ENCODE data around the gene ADCY9. TPM values are rescaled to one million over a fixed set of nuclear protein-coding genes. Genes with fewer than 3 reads are reported as not detected.
"Not testable (repeated sequence)": the region's sequence is repeated elsewhere in the genome, so short reads cannot be mapped to it uniquely, and the experiment has no call there.

The ADCY9 gene
- polyA plus RNA-seq, 3 donors, result 0.44 to 9.3 (median 0.67) TPM

DNA sequence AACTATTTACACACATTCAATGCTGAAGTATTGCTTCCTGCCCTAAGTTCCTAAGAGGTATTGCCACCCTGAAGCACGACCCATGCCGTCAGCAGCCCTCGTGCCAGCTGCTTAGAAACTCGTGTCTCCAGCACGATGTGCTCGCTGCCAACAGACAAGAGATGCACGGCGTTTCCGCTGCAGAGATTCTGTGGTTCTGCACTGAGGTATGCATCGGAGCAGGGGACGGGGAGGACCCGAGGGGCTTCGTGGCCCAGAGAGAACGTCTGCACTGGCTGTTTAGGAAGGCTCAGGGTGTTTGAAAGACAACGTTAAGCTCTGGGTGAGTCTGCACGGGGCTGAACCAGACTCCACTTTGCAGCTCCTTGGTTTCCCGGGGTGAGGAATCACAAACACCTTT, 153.0 kb downstream of the ADCY9 start:
- peak overlapping the region; percentile 24 for H3K9ac ChIP-seq (ENCODE audit: insufficient read depth, low read length, poor library complexity, severe bottlenecking)
- peak overlapping the region in 1 of 2 donors; percentile 3 for H3K27ac ChIP-seq (ENCODE audit: low read depth in 1 of 2, low read length in 2 of 2)
- WGBS (ENCODE audit: insufficient coverage), result 25% methylated on average over 15 of the region's 17 CpGs
- no peaks in the 10 kb centered on the region for H3K79me2 ChIP-seq (ENCODE audit: insufficient read depth, low read length)
- peaks cover 24 to 34% of the 10 kb centered on the region in 2 donors for H3K4me1 ChIP-seq (ENCODE audit: control insufficient read depth in 1 of 2, insufficient read depth in 2 of 2, low read length in 2 of 2)
- H4K20me1 ChIP-seq (ENCODE audit: insufficient read depth, low read length), result no peaks in the 10 kb centered on the region
- no peak overlapping the region for H3K4me2 ChIP-seq (replicated peaks; ENCODE audit: extremely low read depth, low read length, poor library complexity, severe bottlenecking)
- peaks cover 28 to 31% of the 10 kb centered on the region in 2 donors for H3K36me3 Mint-ChIP-seq
- no peak overlapping the region for H3K4me3 ChIP-seq (replicated peaks in 1 of 3; ENCODE audit: low read depth in 2 of 3, low read length in 3 of 3)
- H2AFZ ChIP-seq (ENCODE audit: insufficient read depth, low read depth, low read length, poor library complexity, severe bottlenecking), result no peak overlapping the region
- peaks cover 0 to 4% of the 10 kb centered on the region in 2 donors for H3K27me3 ChIP-seq (ENCODE audit: control insufficient read depth in 2 of 2, insufficient read depth in 2 of 2, low read length in 2 of 2)
- peaks cover 3 to 12% (median 10%) of the 10 kb centered on the region in 7 donors for H3K9me3 Mint-ChIP-seq
- TF ChIP-seq, protein P1, sequence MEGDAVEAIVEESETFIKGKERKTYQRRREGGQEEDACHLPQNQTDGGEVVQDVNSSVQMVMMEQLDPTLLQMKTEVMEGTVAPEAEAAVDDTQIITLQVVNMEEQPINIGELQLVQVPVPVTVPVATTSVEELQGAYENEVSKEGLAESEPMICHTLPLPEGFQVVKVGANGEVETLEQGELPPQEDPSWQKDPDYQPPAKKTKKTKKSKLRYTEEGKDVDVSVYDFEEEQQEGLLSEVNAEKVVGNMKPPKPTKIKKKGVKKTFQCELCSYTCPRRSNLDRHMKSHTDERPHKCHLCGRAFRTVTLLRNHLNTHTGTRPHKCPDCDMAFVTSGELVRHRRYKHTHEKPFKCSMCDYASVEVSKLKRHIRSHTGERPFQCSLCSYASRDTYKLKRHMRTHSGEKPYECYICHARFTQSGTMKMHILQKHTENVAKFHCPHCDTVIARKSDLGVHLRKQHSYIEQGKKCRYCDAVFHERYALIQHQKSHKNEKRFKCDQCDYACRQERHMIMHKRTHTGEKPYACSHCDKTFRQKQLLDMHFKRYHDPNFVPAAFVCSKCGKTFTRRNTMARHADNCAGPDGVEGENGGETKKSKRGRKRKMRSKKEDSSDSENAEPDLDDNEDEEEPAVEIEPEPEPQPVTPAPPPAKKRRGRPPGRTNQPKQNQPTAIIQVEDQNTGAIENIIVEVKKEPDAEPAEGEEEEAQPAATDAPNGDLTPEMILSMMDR (IDR thresholded peaks at IDR 0.05), result no peak
- DNase-seq, result peak; percentile 51 to 84 (median 60)
- H3K27ac Mint-ChIP-seq, result peak overlapping the region; percentile 74 to 93 (median 82)
- peaks cover 12 to 18% of the 10 kb centered on the region in 2 donors for H3K36me3 ChIP-seq (replicated peaks in 1 of 2; ENCODE audit: control insufficient read depth in 1 of 2, insufficient read depth in 2 of 2, low read length in 2 of 2)
- peaks cover 0 to 13% of the 10 kb centered on the region in 2 donors for H3K9me3 ChIP-seq (replicated peaks in 1 of 2; ENCODE audit: control insufficient read depth in 1 of 2, insufficient read depth in 1 of 2, low read length in 2 of 2)
- H3K4me1 Mint-ChIP-seq, result peaks cover 32% of the 10 kb centered on the region
- peaks cover 15 to 27% (median 17%) of the 10 kb centered on the region in 3 donors for H3K27me3 Mint-ChIP-seq (ENCODE audit: low read depth in 3 of 3)
- intact Hi-C loops (cut with micrococcal nuclease), result loop anchor here in 1 of 2 donors (5.0 kb wide), 1 partner anchor 54 kb away; no protein-coding TSS in a partner anchor
- peak overlapping the region in 1 of 2 donors; percentile 74 for H3K4me3 Mint-ChIP-seq

DNA sequence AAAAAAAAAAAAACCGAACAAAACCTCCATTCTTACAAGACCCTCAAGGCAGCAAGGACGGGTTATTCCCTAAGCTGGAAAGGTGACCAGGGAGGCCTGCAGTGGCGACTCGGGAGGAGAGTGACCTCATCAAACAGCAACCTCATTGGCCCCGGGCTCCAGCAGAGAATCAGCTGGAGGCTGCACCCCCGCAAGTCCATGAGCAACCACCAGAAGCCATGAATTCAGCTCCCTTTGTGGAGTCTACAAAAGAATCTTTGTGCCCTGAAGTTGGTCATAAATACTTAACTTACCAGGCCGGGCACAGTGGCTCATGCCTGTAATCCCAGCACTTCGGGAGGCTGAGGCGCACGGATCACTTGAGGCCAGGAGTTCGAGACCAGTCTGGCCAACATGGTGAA, 154.8 kb downstream of the ADCY9 start:
- peaks cover 0 to 19% of the 10 kb centered on the region in 2 donors for H3K27me3 ChIP-seq (ENCODE audit: control insufficient read depth in 2 of 2, insufficient read depth in 2 of 2, low read length in 2 of 2)
- peaks cover 0 to 8% of the 10 kb centered on the region in 2 donors for H3K9me3 ChIP-seq (replicated peaks in 1 of 2; ENCODE audit: control insufficient read depth in 1 of 2, insufficient read depth in 1 of 2, low read length in 2 of 2)
- intact Hi-C loops (cut with micrococcal nuclease), result loop anchor here in 1 of 2 donors (5.0 kb wide), 1 partner anchor 56 kb away; no protein-coding TSS in a partner anchor
- H4K20me1 ChIP-seq (ENCODE audit: insufficient read depth, low read length), result no peaks in the 10 kb centered on the region
- H3K79me2 ChIP-seq (ENCODE audit: insufficient read depth, low read length), result no peaks in the 10 kb centered on the region
- H3K4me2 ChIP-seq (replicated peaks; ENCODE audit: extremely low read depth, low read length, poor library complexity, severe bottlenecking), result peak overlapping the region; percentile 75
- TF ChIP-seq, protein P1 (IDR thresholded peaks at IDR 0.05), result no peak
- no peak overlapping the region for H3K9ac ChIP-seq (ENCODE audit: insufficient read depth, low read length, poor library complexity, severe bottlenecking)
- peaks cover 2 to 11% (median 5%) of the 10 kb centered on the region in 7 donors for H3K9me3 Mint-ChIP-seq
- H2AFZ ChIP-seq (ENCODE audit: insufficient read depth, low read depth, low read length, poor library complexity, severe bottlenecking), result peak overlapping the region; percentile 52
- H3K36me3 Mint-ChIP-seq, result peaks cover 23% of the 10 kb centered on the region in 2 donors
- DNase-seq, result peak in 1 of 3 donors; percentile 32
- H3K4me1 ChIP-seq (ENCODE audit: control insufficient read depth in 1 of 2, insufficient read depth in 2 of 2, low read length in 2 of 2), result peaks cover 24 to 34% of the 10 kb centered on the region in 2 donors
- H3K27ac ChIP-seq (ENCODE audit: low read depth in 1 of 2, low read length in 2 of 2), result no peak overlapping the region
- H3K4me3 Mint-ChIP-seq, result peak overlapping the region; percentile 85 to 90
- peak overlapping the region in 1 of 3 experiments; percentile 75 for H3K4me3 ChIP-seq (replicated peaks in 1 of 3; ENCODE audit: low read depth in 2 of 3, low read length in 3 of 3)
- H3K27me3 Mint-ChIP-seq (ENCODE audit: low read depth in 3 of 3), result peaks cover 20 to 43% (median 30%) of the 10 kb centered on the region in 3 donors
- H3K4me1 Mint-ChIP-seq, result peaks cover 32% of the 10 kb centered on the region
- peaks cover 7 to 13% of the 10 kb centered on the region in 2 donors for H3K36me3 ChIP-seq (replicated peaks in 1 of 2; ENCODE audit: control insufficient read depth in 1 of 2, insufficient read depth in 2 of 2, low read length in 2 of 2)
- H3K27ac Mint-ChIP-seq, result peak overlapping the region in 4 of 7 donors; percentile 74 to 85 (median 78)
- 92% methylated on average over 8 of the region's 11 CpGs for WGBS (ENCODE audit: insufficient coverage)

DNA sequence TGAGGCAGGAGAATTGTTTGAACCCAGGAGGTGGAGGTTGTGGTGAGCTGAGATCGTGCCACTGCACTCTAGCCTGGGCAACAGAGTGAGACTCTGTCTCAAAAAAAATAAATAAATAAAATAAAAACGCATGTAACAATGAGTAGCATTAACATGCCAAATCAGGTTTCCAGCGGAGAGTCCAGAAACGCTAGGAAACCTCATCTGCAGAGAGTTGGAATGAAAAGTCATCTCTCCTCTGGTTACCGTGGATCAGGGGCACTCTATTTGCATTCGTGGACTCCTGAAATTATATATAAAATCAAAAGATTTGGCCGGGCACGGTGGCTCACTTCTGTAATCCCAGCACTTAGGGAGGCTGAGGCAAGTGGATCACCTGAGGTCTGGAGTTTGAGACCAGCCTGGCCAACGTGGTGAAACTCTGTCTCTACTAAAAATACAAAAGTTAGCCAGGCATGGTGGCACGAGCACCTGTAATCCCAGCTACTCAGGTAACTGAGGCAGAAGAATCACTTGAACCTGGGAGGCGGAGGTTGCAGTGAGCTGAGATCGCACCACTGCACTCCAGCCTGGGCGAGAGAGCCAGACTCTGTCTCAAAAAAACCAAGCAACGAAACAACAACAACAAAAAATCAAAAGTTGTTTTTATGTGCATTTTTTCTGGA, 156.2 kb downstream of the ADCY9 start:
- H3K4me3 ChIP-seq (replicated peaks in 1 of 3; ENCODE audit: low read depth in 2 of 3, low read length in 3 of 3), result peak overlapping the region in 2 of 3 experiments; percentile 61 to 75
- peak overlapping the region in 1 of 7 donors; percentile 77 for H3K27ac Mint-ChIP-seq
- intact Hi-C loops (cut with micrococcal nuclease), result loop anchor here in 1 of 2 donors (5.0 kb wide), 1 partner anchor 57 kb away; no protein-coding TSS in a partner anchor

More for the DNA sequence above, 156.2 kb downstream of the ADCY9 start:
- Histone ChIP-seq H3K27ac (ENCODE audit: low read depth in 1 of 2, low read length in 2 of 2) (peak overlapping the region in 1 of 2 donors; percentile 63), H3K4me2 (replicated peaks; ENCODE audit: extremely low read depth, low read length, poor library complexity, severe bottlenecking) (peak overlapping the region; percentile 75), H3K9ac (ENCODE audit: insufficient read depth, low read length, poor library complexity, severe bottlenecking) (peak overlapping the region; percentile 63), H3K27me3 (ENCODE audit: control insufficient read depth in 2 of 2, insufficient read depth in 2 of 2, low read length in 2 of 2) (peaks cover 0 to 31% of the 10 kb centered on the region in 2 donors), H3K4me1 (ENCODE audit: control insufficient read depth in 1 of 2, insufficient read depth in 2 of 2, low read length in 2 of 2) (peaks cover 24 to 34% of the 10 kb centered on the region in 2 donors), H2AFZ (ENCODE audit: insufficient read depth, low read depth, low read length, poor library complexity, severe bottlenecking) (peak overlapping the region; percentile 52)
- H3K36me3 ChIP-seq (replicated peaks in 1 of 2; ENCODE audit: control insufficient read depth in 1 of 2, insufficient read depth in 2 of 2, low read length in 2 of 2); H4K20me1 ChIP-seq (ENCODE audit: insufficient read depth, low read length); H3K36me3 Mint-ChIP-seq; DNase-seq; H3K9me3 ChIP-seq (replicated peaks in 1 of 2; ENCODE audit: control insufficient read depth in 1 of 2, insufficient read depth in 1 of 2, low read length in 2 of 2); H3K9me3 Mint-ChIP-seq; H3K79me2 ChIP-seq (ENCODE audit: insufficient read depth, low read length): not testable (repeated sequence)
- H3K4me1 Mint-ChIP-seq, result peaks cover 32% of the 10 kb centered on the region
- peaks cover 34 to 48% (median 35%) of the 10 kb centered on the region in 3 donors for H3K27me3 Mint-ChIP-seq (ENCODE audit: low read depth in 3 of 3)
- H3K4me3 Mint-ChIP-seq, result peak overlapping the region; percentile 85 to 90
- 87% methylated on average over 9 of the region's 14 CpGs for WGBS (ENCODE audit: insufficient coverage)

Data from CD14-positive monocyte (primary cell).